Mesenchymal stem cell (in vitro differentiated cells and primary cell): ENCODE measurements around the gene KIRREL2.
"Not testable (repeated sequence)": the region's sequence is repeated elsewhere in the genome, so short reads cannot be mapped to it uniquely, and the experiment has no call there.

Source experiments
- DNase-seq: peaks from one replicate; pipeline ENCODE4 v3.0.0-alpha.2; 2013
- H2AFZ ChIP-seq: one replicate; pipeline ENCODE4 v1.6.1; 2013; ENCODE audit warnings: low read depth, mild to moderate bottlenecking, control low read depth, inconsistent platforms, low read length, moderate library complexity
- H2AK5ac ChIP-seq: 2 replicates; pipeline ENCODE4 v1.6.1; 2013; ENCODE audit warnings: low read length, moderate library complexity, mild to moderate bottlenecking, inconsistent platforms; ENCODE audit not compliant: severe bottlenecking
- H2BK120ac ChIP-seq: one replicate; pipeline ENCODE4 v1.6.1; 2013; ENCODE audit warnings: low read depth, mild to moderate bottlenecking, inconsistent platforms, low read length, moderate library complexity
- H2BK12ac ChIP-seq, 2 experiments: one replicate each; pipeline ENCODE4 v1.6.1; 2013; ENCODE audit warnings: inconsistent platforms in 2 of 2, low read length in 2 of 2, mild to moderate bottlenecking in 2 of 2, moderate library complexity in 2 of 2, control low read depth in 1 of 2
- H2BK15ac ChIP-seq: one replicate; pipeline ENCODE4 v1.6.1; 2013; ENCODE audit warnings: mild to moderate bottlenecking, low read depth, inconsistent platforms; ENCODE audit not compliant: poor library complexity, severe bottlenecking
- H2BK5ac ChIP-seq: 2 replicates; pipeline ENCODE4 v1.6.1; 2013; ENCODE audit warnings: low read depth, mild to moderate bottlenecking, low read length, control low read depth, inconsistent platforms; ENCODE audit not compliant: poor library complexity, severe bottlenecking
- H3K14ac ChIP-seq, 2 experiments: one replicate each; pipeline ENCODE4 v1.6.1; 2013; ENCODE audit warnings: inconsistent platforms in 2 of 2, low read length in 2 of 2, control low read depth in 1 of 2, mild to moderate bottlenecking in 1 of 2, moderate library complexity in 1 of 2
- H3K18ac ChIP-seq, 2 experiments: one replicate each; pipeline ENCODE4 v1.6.1; 2013; ENCODE audit warnings: inconsistent platforms in 2 of 2, low read length in 2 of 2, control low read depth in 1 of 2, low read depth in 1 of 2, mild to moderate bottlenecking in 1 of 2
- H3K23ac ChIP-seq, 2 experiments: one replicate each; pipeline ENCODE4 v1.6.1; 2013; ENCODE audit warnings: inconsistent platforms in 2 of 2, low read length in 2 of 2, mild to moderate bottlenecking in 2 of 2, moderate library complexity in 2 of 2, control low read depth in 1 of 2
- H3K27ac ChIP-seq: 2 replicates; pipeline ENCODE4 v1.5.1; 2013; ENCODE audit warnings: mild to moderate bottlenecking, moderate library complexity, low read length, control low read depth, inconsistent platforms; ENCODE audit not compliant: poor library complexity, severe bottlenecking
- H3K27me3 ChIP-seq, 2 experiments: 2 replicates each; pipeline versions ENCODE4 v1.6.1 to v1.7.0; 2013; ENCODE audit warnings: low read length in 2 of 2, mild to moderate bottlenecking in 2 of 2, moderate library complexity in 2 of 2, control low read depth in 1 of 2, inconsistent platforms in 1 of 2; ENCODE audit not compliant: control insufficient read depth in 1 of 2, insufficient read depth in 1 of 2
- H3K36me3 ChIP-seq, 2 experiments: 2 replicates each; pipeline versions ENCODE4 v1.6.1 to v1.7.0; 2013; ENCODE audit warnings: low read length in 2 of 2, control low read depth in 1 of 2, inconsistent platforms in 1 of 2, low read depth in 1 of 2, mild to moderate bottlenecking in 1 of 2; ENCODE audit not compliant: insufficient read depth in 2 of 2, control insufficient read depth in 1 of 2
- H3K4ac ChIP-seq, 2 experiments: one replicate each; pipeline ENCODE4 v1.6.1; 2013; ENCODE audit warnings: inconsistent platforms in 2 of 2, low read length in 2 of 2, mild to moderate bottlenecking in 2 of 2, moderate library complexity in 2 of 2, control low read depth in 1 of 2, low read depth in 1 of 2
- H3K4me1 ChIP-seq: 2 replicates; pipeline ENCODE4 v1.6.1; 2013; ENCODE audit warnings: low read depth, low read length, control low read depth; ENCODE audit not compliant: control insufficient read depth, insufficient read depth
- H3K4me2 ChIP-seq: 2 replicates; pipeline ENCODE4 v1.6.1; 2013; ENCODE audit warnings: low read length, mild to moderate bottlenecking, inconsistent platforms; ENCODE audit not compliant: poor library complexity, severe bottlenecking
- H3K4me3 ChIP-seq, 2 experiments: 2 replicates each; pipeline versions ENCODE4 v1.5.1 to v1.7.0; 2013; ENCODE audit warnings: low read length in 2 of 2, mild to moderate bottlenecking in 2 of 2, control low read depth in 1 of 2, low read depth in 1 of 2; ENCODE audit not compliant: insufficient read depth in 1 of 2
- H3K79me1 ChIP-seq: replicated peaks from 2 replicates; pipeline ENCODE4 v1.6.1; 2013; ENCODE audit warnings: mild to moderate bottlenecking, control low read depth, low read length, inconsistent platforms; ENCODE audit not compliant: poor library complexity, severe bottlenecking
- H3K9ac ChIP-seq: 2 replicates; pipeline ENCODE4 v1.7.0; 2013; ENCODE audit warnings: mild to moderate bottlenecking, low read length, moderate library complexity
- H3K9me3 ChIP-seq: 2 replicates; pipeline ENCODE4 v1.7.0; 2013; ENCODE audit warnings: mild to moderate bottlenecking, low read length; ENCODE audit not compliant: control insufficient read depth
- H4K8ac ChIP-seq: one replicate; pipeline ENCODE4 v1.6.1; 2013; ENCODE audit warnings: inconsistent platforms, mild to moderate bottlenecking, low read length, moderate library complexity
- H4K91ac ChIP-seq: one replicate; pipeline ENCODE4 v1.6.1; 2013; ENCODE audit warnings: mild to moderate bottlenecking, low read length, inconsistent platforms
- WGBS: methylation state at CpG from one replicate; pipeline ENCODE4 v1.1.7; 2013; ENCODE audit warnings: mixed read lengths; 5-methylcytosine and 5-hydroxymethylcytosine counted together

KIRREL2 gene

DNA sequence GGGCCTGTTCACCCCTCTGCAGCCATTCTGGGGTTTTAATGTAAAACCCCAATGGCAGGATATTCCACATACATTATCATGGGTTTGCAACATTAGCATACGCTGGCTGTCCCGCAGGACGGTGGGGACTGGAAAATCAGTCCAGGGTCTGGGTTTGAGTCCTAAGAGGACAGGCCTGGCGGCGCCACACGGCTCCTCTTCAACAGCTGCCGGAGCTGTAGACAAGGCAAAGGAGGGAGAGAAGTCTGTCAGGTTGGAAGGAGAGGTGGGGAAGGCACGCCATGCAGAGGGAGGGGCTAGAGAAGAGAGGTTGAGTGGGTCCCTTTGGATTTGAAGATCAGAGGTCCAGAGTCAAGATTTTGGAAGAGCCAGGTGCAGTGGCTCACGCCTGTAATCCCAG, 31.7 kb downstream of the KIRREL2 start:
- no peak overlapping the region for H3K27ac ChIP-seq
- H4K8ac ChIP-seq = no peak overlapping the region
- no peak overlapping the region for H3K9ac ChIP-seq
- H2AFZ ChIP-seq = no peak overlapping the region
- no peak for DNase-seq
- no peak overlapping the region for H2BK15ac ChIP-seq
- H2AK5ac ChIP-seq = no peak overlapping the region
- peaks cover 3% of the 10 kb centered on the region for H3K79me1 ChIP-seq
- no peak overlapping the region for H3K23ac ChIP-seq
- no peak overlapping the region for H3K4me3 ChIP-seq
- H2BK5ac ChIP-seq = no peak overlapping the region
- WGBS = 99% methylated on average over 9 of the region's 9 CpGs
- H4K91ac ChIP-seq = no peak overlapping the region
- no peak overlapping the region for H3K4me2 ChIP-seq
- H3K4me1 ChIP-seq = no peaks in the 10 kb centered on the region
- no peaks in the 10 kb centered on the region for H3K27me3 ChIP-seq
- no peak overlapping the region for H3K14ac ChIP-seq
- peaks cover 46 to 57% of the 10 kb centered on the region in 2 experiments for H3K36me3 ChIP-seq
- H3K4ac ChIP-seq = no peak overlapping the region
- H2BK120ac ChIP-seq = no peak overlapping the region
- no peaks in the 10 kb centered on the region for H3K9me3 ChIP-seq
- no peak overlapping the region for H2BK12ac ChIP-seq
- H3K18ac ChIP-seq = no peak overlapping the region

DNA sequence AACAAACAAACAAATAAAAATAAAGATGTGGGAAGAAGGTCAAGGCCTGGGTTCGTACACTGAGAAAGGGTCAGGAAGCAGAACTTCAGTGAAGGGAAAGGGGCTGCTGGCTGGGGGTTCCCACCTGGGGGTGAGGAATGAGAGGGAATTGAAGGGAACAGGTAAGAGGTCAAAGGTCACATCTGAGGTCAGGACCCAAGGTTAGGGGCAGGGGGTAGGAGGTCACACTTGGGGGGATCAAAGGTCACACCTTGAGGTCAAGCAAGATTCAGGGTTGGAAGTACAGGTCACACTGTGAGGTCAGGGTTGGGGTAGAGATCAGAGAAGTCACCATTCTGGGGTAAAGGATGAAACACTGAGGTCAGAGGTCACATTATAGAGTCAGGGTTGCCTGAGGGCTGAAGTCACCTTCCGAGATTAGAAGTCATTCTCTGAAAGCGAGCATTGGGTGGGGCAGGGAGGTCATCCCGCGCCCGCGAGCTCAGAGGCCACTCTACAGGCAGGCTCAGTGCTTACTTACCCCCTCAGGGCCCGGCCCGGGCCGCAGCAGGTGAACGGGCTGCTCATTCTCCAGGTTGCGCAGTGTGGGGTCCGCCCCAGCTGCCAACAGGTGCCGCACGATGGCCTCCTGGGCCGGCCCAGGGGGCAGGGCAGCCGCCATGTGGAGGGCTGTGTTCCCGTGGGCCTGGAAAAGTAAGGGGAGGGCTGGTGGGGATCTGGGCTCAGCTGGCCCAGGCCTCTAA, 32.8 kb downstream of the KIRREL2 start:
- no peak overlapping the region for H3K4ac ChIP-seq
- peaks cover 52 to 67% of the 10 kb centered on the region in 2 experiments for H3K36me3 ChIP-seq
- H3K4me2 ChIP-seq = no peak overlapping the region
- no peak overlapping the region for H3K4me3 ChIP-seq
- no peak overlapping the region for H2BK15ac ChIP-seq
- no peak overlapping the region for H2AK5ac ChIP-seq
- H3K27me3 ChIP-seq = no peaks in the 10 kb centered on the region
- no peak overlapping the region for H2AFZ ChIP-seq
- H3K9me3 ChIP-seq = no peaks in the 10 kb centered on the region
- no peak overlapping the region for H4K8ac ChIP-seq
- peaks cover 6% of the 10 kb centered on the region for H3K79me1 ChIP-seq
- 97% methylated on average over 17 of the region's 18 CpGs for WGBS
- no peak overlapping the region for H3K18ac ChIP-seq
- H3K9ac ChIP-seq = no peak overlapping the region
- DNase-seq = no peak
- H4K91ac ChIP-seq = no peak overlapping the region
- H2BK5ac ChIP-seq = no peak overlapping the region
- H3K14ac ChIP-seq = no peak overlapping the region
- no peak overlapping the region for H3K27ac ChIP-seq
- no peak overlapping the region for H2BK120ac ChIP-seq
- H3K4me1 ChIP-seq = no peaks in the 10 kb centered on the region
- no peak overlapping the region for H2BK12ac ChIP-seq
- no peak overlapping the region for H3K23ac ChIP-seq

DNA sequence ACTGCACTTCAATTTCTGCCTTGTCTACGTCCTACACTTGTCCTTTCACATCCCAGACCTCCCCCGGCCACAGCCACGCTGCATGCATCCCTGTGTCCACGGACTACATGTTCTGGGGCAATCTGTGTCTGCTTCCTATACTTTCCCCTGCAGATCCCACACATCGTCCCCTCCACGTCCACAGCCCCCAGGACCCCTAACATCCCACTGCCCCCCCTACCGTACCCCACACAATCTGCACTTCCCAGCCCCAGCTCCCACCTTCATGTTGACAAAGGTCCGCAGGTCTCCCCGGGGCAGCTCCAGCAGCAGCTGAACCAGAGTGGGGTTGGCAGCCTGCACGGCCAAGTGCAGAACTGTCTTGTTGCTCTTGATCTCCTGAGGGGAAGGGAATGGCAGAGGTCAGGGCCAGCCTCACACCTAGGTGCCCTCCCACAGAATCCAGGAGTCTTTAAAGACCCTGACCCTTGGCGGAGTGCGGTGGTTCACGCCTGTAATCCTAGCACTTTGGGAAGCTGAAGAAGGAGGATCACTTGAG, 33.5 kb downstream of the KIRREL2 start:
- H3K9ac ChIP-seq = no peak overlapping the region
- no peaks in the 10 kb centered on the region for H3K27me3 ChIP-seq
- peaks cover 52 to 72% of the 10 kb centered on the region in 2 experiments for H3K36me3 ChIP-seq
- no peak overlapping the region for H3K18ac ChIP-seq
- no peak overlapping the region for H3K4me2 ChIP-seq
- DNase-seq = no peak
- H2BK5ac ChIP-seq = no peak overlapping the region
- H3K4me1 ChIP-seq = no peaks in the 10 kb centered on the region
- H2BK12ac ChIP-seq = no peak overlapping the region
- H3K14ac ChIP-seq = no peak overlapping the region
- no peak overlapping the region for H3K23ac ChIP-seq
- no peak overlapping the region for H3K4ac ChIP-seq
- H2AK5ac ChIP-seq = no peak overlapping the region
- peaks cover 6% of the 10 kb centered on the region for H3K79me1 ChIP-seq
- no peak overlapping the region for H3K27ac ChIP-seq
- H4K91ac ChIP-seq = peak overlapping the region; percentile 50
- H4K8ac ChIP-seq = no peak overlapping the region
- no peak overlapping the region for H2BK120ac ChIP-seq
- no peak overlapping the region for H2BK15ac ChIP-seq
- 97% methylated on average over 13 of the region's 13 CpGs for WGBS
- no peaks in the 10 kb centered on the region for H3K9me3 ChIP-seq
- no peak overlapping the region for H3K4me3 ChIP-seq
- no peak overlapping the region for H2AFZ ChIP-seq

DNA sequence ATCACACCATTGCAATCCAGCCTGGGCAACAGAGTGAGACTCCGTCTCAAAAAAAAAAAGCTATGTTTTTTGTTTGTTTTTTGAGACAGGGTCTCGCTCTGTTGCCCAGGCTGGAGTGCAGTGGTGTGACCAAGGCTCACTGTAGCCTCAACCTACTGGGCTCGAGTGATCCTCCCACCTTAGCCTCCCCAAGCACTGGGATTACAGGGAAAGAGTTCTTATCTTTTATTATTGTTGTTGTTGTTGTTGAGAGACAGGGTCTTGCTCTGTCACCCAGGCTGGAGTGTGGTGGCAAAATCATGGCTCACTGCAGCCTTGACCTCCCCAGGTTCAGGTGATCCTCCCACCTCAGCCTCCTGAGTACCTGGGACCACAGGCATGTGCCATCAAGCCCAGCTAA, 35.1 kb downstream of the KIRREL2 start:
- not testable (repeated sequence) for H3K18ac ChIP-seq, H2BK12ac ChIP-seq, H3K14ac ChIP-seq, H3K4me2 ChIP-seq, H2AK5ac ChIP-seq, H3K4ac ChIP-seq, DNase-seq, H3K4me3 ChIP-seq, H4K8ac ChIP-seq, H3K23ac ChIP-seq, H2AFZ ChIP-seq, H3K27ac ChIP-seq, H2BK120ac ChIP-seq, H4K91ac ChIP-seq, H3K4me1 ChIP-seq, H3K9me3 ChIP-seq, H2BK15ac ChIP-seq, H2BK5ac ChIP-seq, H3K27me3 ChIP-seq, H3K9ac ChIP-seq
- WGBS = 91% methylated on average over 2 of the region's 3 CpGs
- Histone ChIP-seq H3K36me3 (peaks cover 64 to 81% of the 10 kb centered on the region in 2 experiments), H3K79me1 (peaks cover 16% of the 10 kb centered on the region)
